GM04503 (cell line): ENCODE data around the gene GALM.
"Not testable (repeated sequence)": the region's sequence is repeated elsewhere in the genome, so short reads cannot be mapped to it uniquely, and the experiment has no call there.

Source experiments
- DNase-seq: peaks from one replicate; pipeline ENCODE4 v3.0.0-alpha.2; 2012; ENCODE audit warnings: low read depth

The GALM gene

DNA sequence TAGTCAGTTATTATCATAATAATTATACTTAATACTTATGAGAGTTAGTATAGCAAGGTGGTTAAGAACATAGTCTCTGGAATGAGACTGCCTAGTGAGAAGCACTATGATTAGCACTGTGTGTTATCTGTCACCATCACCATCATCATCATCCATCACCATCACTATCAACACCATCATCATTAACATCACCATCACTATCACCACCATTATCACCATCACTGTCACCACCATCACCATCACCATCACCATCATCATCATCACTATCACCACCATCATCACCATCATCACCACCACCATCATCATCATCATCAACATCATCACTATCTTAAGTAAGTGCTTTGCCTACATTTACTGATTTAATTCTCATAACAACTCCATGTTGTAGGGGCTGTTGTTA is 45.6 kb downstream of the GALM start:
- no peak for DNase-seq

GRCh38 chr2:38712413-38712812 is 46.5 kb downstream of the GALM start:
- DNase-seq: no peak

GRCh38 chr2:38712871-38713270 is 47.0 kb downstream of the GALM start:
- no peak for DNase-seq

DNA sequence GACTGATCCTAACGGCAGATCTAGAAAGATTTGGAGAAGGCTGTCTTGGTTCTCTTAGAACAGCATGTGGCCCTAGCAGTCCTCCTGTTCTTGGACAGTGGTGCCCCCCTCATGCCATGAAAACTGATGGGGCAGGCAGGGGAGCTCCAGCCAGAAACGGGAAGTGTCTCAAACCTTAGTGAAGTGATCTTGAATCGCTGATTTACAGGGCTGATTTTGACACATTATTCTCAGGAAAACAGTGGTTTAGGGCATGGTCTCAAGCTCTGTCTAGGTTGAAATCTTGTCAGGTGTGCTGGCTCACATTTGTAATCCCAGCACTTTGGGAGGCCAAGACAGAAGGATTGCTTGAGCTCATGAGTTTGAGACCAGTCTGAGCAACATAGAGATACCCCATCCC is 47.4 kb downstream of the GALM start:
- DNase-seq: no peak

DNA sequence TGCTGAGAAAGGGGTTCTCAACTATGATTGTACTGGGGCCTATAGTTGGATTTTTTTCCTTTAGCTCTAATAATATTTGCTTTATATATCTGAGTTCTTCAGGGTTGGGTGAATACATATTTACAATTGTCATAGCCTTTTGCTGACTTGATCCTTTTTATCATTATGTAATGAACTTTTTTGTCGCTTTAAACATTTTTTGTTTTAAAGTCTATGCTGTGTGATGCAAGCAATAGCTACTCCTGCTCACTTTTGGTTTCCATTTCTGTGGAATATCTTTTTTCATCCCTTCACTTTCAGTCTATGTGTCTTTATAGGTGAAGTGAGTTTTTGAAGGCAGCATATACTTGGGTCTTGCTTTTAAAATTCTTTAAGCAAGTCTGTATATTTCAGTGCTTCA is 49.0 kb downstream of the GALM start:
- DNase-seq: not testable (repeated sequence)

DNA sequence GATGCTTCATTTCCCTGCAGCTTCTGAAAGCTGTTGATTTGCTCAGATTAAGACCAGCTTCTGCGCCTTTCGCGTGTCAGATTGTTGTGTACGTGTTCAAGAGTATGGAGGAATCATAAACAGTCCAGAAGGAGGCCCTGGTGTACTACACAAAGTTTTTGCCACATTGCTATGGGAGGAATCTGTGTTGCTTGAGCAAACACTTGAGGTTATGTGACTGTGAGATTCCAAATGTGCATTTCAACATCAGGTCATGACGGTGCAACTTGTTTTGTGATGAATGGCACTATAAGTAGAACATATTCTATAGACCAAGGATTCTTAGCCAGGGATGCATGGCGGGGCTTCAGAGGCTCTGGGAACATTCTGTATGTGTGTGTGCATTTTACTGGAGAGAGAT is 50.3 kb downstream of the GALM start:
- DNase-seq: no peak

DNA sequence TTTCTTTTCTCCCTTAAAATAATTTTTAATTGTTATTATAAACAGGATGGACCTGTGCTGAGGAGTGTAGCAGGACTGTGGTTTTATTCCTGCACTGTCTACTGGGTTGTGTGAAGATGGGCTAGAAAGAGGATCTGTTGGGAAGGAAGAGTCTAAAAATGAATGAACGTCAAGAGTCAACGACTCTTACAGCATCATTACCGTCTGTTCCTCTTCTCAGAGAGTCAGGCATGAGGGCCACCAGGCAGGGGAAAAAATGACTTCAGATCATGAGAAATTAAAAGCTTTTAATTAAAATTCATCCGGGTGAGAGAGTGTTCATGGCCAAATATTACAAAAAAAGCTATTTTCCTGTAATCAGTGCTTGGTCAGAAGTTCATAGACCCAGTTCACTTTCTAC is 52.7 kb downstream of the GALM start:
- no peak for DNase-seq

DNA sequence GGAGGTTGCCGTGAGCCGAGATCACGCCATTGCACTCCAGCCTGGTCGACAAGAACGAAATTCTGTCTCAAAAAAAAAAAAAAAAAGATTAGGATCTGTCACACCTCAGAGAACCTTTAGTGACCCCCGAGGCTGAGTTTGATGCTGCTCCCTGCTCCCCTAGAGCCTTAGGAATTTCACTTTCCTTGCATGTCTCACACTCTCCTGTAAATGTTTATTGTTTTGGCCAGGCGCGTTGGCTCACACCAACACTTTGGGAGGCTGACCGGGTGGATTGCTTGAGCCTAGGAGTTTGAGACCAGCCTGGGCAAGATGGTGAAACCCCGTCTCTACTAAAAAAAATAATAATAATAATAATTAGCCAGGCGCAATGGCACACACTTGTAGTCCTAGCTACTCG is 53.8 kb downstream of the GALM start:
- no peak for DNase-seq

DNA sequence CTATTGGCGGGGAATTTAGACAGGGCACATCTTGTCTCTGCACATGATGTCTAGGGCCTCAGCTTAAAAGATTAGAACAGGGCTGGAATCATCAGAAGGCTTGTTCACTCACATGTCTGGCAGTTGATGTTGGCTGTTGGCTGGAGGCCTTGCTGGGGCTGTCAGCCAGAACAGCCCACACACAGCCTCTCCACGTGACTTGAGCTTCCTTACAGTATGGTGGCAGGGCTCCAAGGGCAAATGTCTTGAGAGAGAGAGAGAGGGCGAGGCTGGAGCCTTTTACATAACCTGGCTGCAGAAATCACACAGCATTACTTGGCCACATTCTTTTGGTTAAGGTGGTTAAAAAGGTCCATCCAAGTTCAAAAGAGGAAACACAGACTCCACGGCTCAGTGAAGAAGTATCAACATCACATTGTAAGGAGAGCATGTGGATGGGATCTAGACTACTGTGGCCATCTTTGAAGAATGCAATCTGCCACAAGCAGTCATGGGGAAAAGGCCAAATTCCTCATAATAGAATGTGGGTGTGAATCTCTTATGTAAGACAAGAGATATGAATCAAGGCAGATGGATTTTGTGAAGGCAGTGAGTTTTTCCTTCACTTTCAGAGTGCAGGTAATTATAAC is 54.8 kb downstream of the GALM start:
- peak; percentile 96 for DNase-seq

DNA sequence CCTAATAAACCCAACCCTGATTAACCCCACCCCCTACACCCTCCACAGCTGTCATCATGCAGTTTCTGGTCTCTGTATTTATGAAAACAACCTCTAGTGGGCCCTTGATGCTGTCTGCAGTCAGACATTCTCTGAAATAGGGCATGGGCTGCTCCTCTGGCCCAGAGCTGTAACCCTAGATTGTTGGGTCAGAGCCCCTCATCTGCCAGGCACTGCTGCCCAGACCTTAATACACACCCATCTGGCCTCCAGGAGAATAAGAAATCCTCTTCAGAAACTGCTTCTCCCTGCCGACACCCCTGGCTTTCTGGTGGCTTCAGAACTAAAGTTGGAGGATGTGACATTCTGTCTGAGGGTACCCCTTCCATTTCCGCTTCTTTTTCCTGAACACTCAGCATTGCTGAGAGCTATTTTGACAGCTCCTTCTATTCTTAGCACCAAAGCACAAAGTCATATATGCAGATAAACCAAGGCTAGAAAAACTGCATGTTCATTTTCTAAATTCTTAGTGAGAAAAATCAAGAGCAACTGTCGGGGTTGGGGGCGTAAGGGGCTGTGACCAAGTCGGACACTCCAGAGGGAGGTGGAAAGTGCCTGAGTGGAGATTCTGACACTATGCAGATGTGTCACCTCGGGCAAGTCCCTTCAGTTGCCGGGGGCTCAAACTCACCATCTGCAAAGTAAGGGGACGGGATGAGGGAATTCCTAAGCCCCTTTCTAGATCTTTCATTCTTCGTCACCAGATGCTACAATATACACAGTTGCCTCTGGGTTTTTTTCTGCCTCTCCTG is 56.6 kb downstream of the GALM start:
- DNase-seq: no peak

GRCh38 chr2:38723173-38723572 is 57.3 kb downstream of the GALM start:
- no peak for DNase-seq

GRCh38 chr2:38727661-38728060 is 61.7 kb downstream of the GALM start:
- no peak for DNase-seq

DNA sequence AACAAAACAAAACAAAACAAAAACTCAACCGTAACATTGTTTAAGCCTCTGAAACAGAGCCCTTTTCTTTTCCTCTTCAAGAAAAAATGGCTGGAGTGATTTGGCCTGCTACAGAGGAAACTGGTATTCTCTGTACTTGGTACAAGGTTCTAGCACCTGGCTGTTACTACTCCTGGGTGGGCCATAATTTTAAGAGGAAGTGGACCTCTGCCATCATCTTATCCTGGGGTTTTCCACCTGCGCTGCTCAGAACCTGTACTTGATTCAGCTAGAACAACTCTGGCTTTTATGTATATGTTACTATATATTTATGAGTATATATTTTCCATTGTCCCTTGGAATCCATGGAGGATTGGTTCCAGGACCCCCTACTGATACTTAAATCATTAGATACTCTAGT is 62.8 kb downstream of the GALM start:
- DNase-seq: no peak

- no peak for DNase-seq
These were observed 65.2 kb downstream of the GALM start for GRCh38 chr2:38731090-38731489.

DNA sequence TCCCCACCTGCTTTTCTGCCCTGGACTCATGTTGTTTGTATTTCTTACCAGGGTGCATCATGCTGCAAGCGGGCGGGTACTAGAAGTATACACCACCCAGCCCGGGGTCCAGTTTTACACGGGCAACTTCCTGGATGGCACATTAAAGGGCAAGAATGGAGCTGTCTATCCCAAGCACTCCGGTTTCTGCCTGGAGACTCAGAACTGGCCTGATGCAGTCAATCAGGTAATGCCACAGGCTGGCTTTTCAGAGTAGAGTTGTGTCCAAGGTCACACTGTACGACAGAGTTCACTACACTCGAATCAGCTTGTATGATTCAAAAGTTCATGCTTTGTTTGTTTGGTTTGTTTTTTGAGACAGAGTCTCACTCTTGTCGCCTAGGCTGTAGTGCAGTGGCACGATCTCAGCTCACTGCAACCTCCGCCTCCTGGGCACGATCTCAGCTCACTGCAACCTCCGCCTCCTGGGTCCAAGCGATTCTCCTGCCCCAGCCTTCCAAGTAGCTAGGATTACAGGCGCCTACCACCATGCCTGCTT is 65.8 kb downstream of the GALM start:
- no peak for DNase-seq

- no peak for DNase-seq
These were observed 67.5 kb downstream of the GALM start for GRCh38 chr2:38733300-38733971.

DNA sequence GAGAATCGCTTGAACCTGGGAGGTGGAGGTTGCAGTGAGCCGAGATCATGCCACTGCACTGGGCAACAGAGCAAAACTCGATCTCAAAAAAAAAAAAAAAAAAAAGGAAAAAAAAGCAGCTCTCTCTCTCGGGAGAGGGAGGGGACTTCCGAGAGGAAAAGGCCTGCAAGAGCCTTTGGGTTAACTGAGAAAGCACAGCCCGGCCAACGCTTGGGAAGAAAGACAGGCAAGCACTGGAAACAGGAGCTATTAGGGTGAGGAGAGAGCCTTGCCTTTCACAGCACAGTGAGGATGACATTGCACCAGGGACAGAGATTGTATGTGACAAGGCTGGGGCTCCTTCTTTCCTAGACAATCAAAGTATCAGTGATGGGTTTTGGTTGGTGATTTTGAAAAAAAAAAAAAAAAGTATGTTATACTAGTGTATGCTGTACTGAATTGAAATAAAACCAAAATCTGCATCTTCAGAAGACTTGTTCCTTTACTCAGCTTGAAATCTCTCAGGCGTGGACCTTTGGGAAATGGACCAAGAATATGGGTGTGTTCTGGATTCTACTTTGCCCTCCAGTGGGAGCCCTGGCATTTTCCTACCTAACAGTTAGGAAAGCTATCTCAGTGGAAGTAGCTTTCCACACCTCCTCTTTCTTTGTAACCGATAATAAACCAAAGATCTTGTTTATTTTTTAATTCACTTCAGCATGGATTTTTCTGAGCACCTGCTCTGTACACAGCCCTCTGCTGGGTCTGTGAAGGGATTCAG is 68.6 kb downstream of the GALM start:
- no peak for DNase-seq

- no peak for DNase-seq
These were observed 70.0 kb downstream of the GALM start for GRCh38 chr2:38735999-38736320.

GRCh38 chr2:38737000-38737698 is 71.2 kb downstream of the GALM start:
- not testable (repeated sequence) for DNase-seq

DNA sequence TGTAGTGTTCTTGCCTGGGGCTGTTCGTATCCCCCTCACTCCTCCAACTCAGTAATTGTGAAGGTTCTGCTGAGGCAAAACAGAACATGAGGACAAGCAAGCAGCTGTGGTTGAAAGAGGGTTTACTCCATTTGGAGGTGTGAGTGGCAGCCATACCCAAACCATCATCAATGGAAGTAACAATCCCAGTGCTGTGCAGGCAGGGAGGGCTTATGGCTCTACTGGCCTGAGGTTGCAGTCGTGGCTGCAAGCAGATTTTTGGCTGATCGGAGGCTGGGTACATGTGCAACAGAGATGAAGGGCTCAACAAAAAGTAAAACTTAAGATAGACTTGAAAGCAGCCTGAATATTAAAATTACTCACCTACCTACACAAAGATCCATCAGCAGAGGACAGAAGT is 72.0 kb downstream of the GALM start:
- no peak for DNase-seq

GRCh38 chr2:38739524-38739923 is 73.6 kb downstream of the GALM start:
- DNase-seq: no peak
